Breast epithelium (tissue), 4 donors: ENCODE results near the gene MNT. TPM values are rescaled to one million over a fixed set of nuclear protein-coding genes. Genes with fewer than 3 reads are reported as not detected.

ENCODE experiments used
- DNase-seq, 2 donors: peaks; one replicate each; pipeline ENCODE4 v3.0.0-alpha.2; 2019; ENCODE audit warnings: low spot score in 2 of 2
- H3K27ac ChIP-seq, 2 donors: fragments of 200-600 bp; sonication (generic) in 1 of 2; one replicate each; pipeline ENCODE4 v1.5.1; 2016 to 2019; ENCODE audit warnings: mild to moderate bottlenecking in 1 of 2
- H3K27me3 ChIP-seq, 2 donors: fragments of 200-600 bp; sonication (generic) in 1 of 2; one replicate each; pipeline versions ENCODE4 v1.5.1 to v1.6.0; 2017 to 2019; ENCODE audit warnings: control low read depth in 1 of 2, mild to moderate bottlenecking in 1 of 2
- H3K36me3 ChIP-seq: fragments of 200-600 bp; one replicate; pipeline ENCODE4 v1.5.1; 2019
- H3K4me1 ChIP-seq, 2 donors: fragments of 200-600 bp; sonication (generic); one replicate each; pipeline ENCODE4 v1.5.1; 2016 to 2019; ENCODE audit warnings: control low read depth in 1 of 2
- H3K4me3 ChIP-seq, 3 donors: fragments of 200-600 bp; sonication (generic); 1 replicate in 2 of 3; 2 replicates in 1 of 3; pipeline ENCODE4 v1.5.1; 2016 to 2019; ENCODE audit warnings: mild to moderate bottlenecking in 3 of 3, moderate library complexity in 2 of 3
- H3K9me3 ChIP-seq, 2 donors: fragments of 200-600 bp; sonication (generic) in 1 of 2; one replicate each; pipeline ENCODE4 v1.5.1; 2016 to 2019; ENCODE audit warnings: control low read depth in 1 of 2
- POLR2A ChIP-seq: fragments of 450-650 bp; IDR thresholded peaks from one replicate; pipeline ENCODE4 v1.6.1; 2016; ENCODE audit warnings: antibody characterized with exemption, mild to moderate bottlenecking, moderate library complexity
- POLR2AphosphoS5 ChIP-seq, 3 donors: sonication (generic); formaldehyde crosslinking; IDR thresholded peaks; one replicate each; pipeline ENCODE4 v1.6.1; 2017; ENCODE audit warnings: antibody characterized with exemption in 3 of 3
- intact Hi-C: fragments of 100-400 bp; cut with DNase I; formaldehyde crosslinking; loops from one replicate; pipeline ENCODE4 v1.15.1; 2023; ENCODE audit warnings: low total_unique reads
- total RNA-seq, 3 donors: library from RNA; depleted of rRNA; stranded (reverse); fragments of >200 nt; gene quantifications; one replicate each; pipeline ENCODE4 v1.1.0, GENCODE V29; 2016
- TF ChIP-seq, protein P1 (sequence below), 3 donors: fragments of 450-650 bp; IDR thresholded peaks; one replicate each; pipeline ENCODE4 v1.5.1; 2016 to 2017; ENCODE audit warnings: antibody characterized with exemption in 3 of 3, mild to moderate bottlenecking in 3 of 3, moderate library complexity in 3 of 3

Gene MNT
- total RNA-seq, 3 donors from 2014 or later = 7.7 to 10.2 (median 8.8) TPM

DNA sequence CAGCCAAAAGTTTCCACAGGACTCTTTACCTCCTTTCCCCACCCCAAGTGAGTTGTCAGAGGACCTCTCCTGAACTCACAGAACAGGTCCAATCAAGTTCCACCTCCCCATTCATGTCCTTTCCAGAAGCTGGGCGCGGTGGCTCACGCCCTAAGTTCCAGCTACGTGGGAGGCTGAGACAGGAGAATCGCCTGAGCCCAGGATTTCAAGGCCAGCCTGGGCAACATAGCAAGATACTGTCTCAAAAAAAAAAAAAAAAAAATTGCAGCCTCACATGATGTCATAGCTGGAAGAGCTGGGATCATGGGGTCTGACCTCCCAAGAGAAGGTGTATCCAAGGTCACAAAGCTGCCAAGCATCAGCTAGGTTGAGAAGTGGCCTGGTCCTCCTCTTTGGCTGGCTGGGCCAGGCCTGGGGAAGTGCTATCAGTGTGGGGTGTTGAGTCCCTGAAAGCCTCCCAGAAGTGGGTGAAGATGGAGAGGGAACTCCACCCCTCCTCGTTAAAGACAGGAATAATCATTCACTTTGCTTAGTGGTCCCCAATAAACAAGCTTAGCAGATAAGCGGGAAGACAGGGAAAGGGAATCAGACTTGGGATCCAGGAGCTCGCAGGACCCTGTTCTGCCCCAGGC lies 5.5 kb upstream of the MNT start:
- peak overlapping the region; percentile 90 to 99 for H3K27ac ChIP-seq
- H3K36me3 ChIP-seq = no peaks in the 10 kb centered on the region
- H3K27me3 ChIP-seq = no peaks in the 10 kb centered on the region
- DNase-seq = no peak
- intact Hi-C loops = no loop called here
- no peaks in the 10 kb centered on the region for H3K9me3 ChIP-seq
- peaks cover 3 to 27% of the 10 kb centered on the region in 2 donors for H3K4me1 ChIP-seq
- TF ChIP-seq POLR2AphosphoS5 (IDR thresholded peaks at IDR 0.05) (no peak), POLR2A (no peak)
- TF ChIP-seq, protein P1, sequence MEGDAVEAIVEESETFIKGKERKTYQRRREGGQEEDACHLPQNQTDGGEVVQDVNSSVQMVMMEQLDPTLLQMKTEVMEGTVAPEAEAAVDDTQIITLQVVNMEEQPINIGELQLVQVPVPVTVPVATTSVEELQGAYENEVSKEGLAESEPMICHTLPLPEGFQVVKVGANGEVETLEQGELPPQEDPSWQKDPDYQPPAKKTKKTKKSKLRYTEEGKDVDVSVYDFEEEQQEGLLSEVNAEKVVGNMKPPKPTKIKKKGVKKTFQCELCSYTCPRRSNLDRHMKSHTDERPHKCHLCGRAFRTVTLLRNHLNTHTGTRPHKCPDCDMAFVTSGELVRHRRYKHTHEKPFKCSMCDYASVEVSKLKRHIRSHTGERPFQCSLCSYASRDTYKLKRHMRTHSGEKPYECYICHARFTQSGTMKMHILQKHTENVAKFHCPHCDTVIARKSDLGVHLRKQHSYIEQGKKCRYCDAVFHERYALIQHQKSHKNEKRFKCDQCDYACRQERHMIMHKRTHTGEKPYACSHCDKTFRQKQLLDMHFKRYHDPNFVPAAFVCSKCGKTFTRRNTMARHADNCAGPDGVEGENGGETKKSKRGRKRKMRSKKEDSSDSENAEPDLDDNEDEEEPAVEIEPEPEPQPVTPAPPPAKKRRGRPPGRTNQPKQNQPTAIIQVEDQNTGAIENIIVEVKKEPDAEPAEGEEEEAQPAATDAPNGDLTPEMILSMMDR (IDR thresholded peaks at IDR 0.05) = no peak
- peak overlapping the region in 1 of 3 donors; percentile 0 for H3K4me3 ChIP-seq

DNA sequence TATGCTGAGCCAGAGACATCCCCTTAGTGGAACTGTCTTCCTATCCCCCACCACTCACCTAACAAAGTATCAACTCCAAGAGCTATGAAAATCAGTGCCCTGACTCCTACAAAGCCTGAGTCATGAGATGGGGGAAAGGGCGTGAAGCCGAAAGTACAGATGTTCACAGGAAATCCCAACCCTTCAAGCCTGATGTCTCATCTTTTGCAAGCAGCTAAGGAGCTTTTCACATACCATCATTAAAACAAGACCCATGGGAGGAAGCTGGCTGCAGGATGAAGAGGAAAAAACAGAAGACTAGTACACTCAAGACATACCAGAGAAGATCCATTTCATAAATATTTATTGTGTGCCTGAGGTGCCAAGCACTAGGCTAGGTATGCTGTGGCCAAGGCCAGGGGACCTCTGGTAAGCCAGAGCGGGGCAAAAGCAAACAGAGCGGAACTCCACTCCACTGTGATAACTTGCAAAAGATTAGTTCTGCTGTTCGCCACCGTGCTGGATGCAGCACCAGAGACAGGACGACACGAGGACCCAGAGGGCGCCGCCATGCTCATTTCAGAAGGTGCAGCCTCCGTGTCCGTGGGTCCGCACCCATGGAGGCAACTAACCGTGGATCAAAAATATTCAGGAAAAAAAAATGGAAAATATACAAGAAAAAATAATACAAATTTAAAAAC lies 4.5 kb upstream of the MNT start:
- H3K27ac ChIP-seq = peak overlapping the region; percentile 87 to 99
- TF ChIP-seq POLR2AphosphoS5 (IDR thresholded peaks at IDR 0.05) = peak in 1 of 3 donors; percentile 41
- no peak for TF ChIP-seq POLR2A
- TF ChIP-seq, protein P1 (IDR thresholded peaks at IDR 0.05) = no peak
- no peaks in the 10 kb centered on the region for H3K9me3 ChIP-seq
- no peaks in the 10 kb centered on the region for H3K27me3 ChIP-seq
- no peak for DNase-seq
- H3K4me1 ChIP-seq = peaks cover 8 to 27% of the 10 kb centered on the region in 2 donors
- intact Hi-C loops = no loop called here
- H3K4me3 ChIP-seq = no peak overlapping the region
- H3K36me3 ChIP-seq = no peaks in the 10 kb centered on the region

DNA sequence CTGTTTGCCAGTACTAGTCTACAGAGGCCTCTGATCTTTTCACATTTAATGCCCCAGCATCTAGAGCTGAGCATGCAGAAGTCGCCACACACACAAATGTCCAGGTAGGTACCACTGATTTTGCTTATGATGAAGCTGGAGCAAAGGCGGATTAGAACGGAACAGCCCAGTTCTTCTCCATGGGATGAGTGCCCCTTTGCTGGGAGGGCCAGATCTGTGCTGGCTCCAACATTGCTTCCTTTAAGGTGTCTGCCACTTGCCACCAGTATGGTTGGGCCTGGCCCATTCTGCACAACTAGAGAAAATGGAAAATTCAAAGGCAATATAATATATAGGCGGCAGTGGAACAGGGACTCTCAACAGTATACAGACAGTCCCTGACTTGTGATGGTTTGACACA lies 2.2 kb upstream of the MNT start:
- no peak overlapping the region for H3K4me3 ChIP-seq
- no peak for TF ChIP-seq POLR2AphosphoS5 (IDR thresholded peaks at IDR 0.05)
- TF ChIP-seq, protein P1 (IDR thresholded peaks at IDR 0.05) = no peak
- TF ChIP-seq POLR2A = no peak
- peak overlapping the region; percentile 99 for H3K27ac ChIP-seq
- H3K36me3 ChIP-seq = no peaks in the 10 kb centered on the region
- H3K27me3 ChIP-seq = no peaks in the 10 kb centered on the region
- peaks cover 13 to 31% of the 10 kb centered on the region in 2 donors for H3K4me1 ChIP-seq
- no peak for DNase-seq
- H3K9me3 ChIP-seq = no peaks in the 10 kb centered on the region
- intact Hi-C loops = no loop called here

DNA sequence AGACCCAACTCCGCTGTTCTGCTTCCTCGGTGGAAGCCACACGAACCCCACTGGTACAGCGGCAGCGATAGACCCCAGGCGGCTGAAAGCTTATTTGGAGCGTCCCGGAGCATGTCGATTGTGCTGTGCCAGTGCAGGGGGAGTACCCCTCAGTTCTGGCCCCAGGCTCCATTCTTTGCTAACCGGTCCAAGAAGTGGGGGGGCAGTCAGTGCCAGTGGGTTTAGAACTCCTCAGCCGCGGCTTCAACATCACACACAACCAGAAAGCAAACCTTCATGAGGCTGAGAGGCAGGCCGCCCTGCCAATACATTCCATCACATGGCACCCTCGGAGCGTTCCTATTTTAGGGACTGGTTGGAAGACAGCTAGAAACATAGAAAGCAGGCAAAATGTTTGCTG lies 1.7 kb upstream of the MNT start:
- Histone ChIP-seq H3K4me1 (peaks cover 16 to 35% of the 10 kb centered on the region in 2 donors), H3K36me3 (no peaks in the 10 kb centered on the region), H3K27me3 (no peaks in the 10 kb centered on the region), H3K27ac (peak overlapping the region; percentile 99), H3K9me3 (no peaks in the 10 kb centered on the region), H3K4me3 (peak overlapping the region; percentile 99)
- intact Hi-C loops = no loop called here
- TF ChIP-seq POLR2A (no peak), POLR2AphosphoS5 (IDR thresholded peaks at IDR 0.05) (no peak)
- TF ChIP-seq, protein P1 (IDR thresholded peaks at IDR 0.05) = no peak
- peak in 1 of 2 donors; percentile 51 for DNase-seq
